IMR-90 (cell line): ENCODE measurements around the gene C3orf70.

Experiments used
- BHLHE40 ChIP-seq: fragments of 150-350 bp; IDR thresholded peaks from 2 replicates; pipeline ENCODE4 v1.6.1; 2016; ENCODE audit warnings: mild to moderate bottlenecking, low read depth, low read length
- FOS ChIP-seq: fragments of 150-350 bp; IDR thresholded peaks from 2 replicates; pipeline ENCODE4 v1.6.1; 2016; ENCODE audit warnings: low read depth, low read length
- MAZ ChIP-seq: IDR thresholded peaks from 2 replicates; pipeline ENCODE4 v1.6.1; 2012; ENCODE audit warnings: low read depth, mild to moderate bottlenecking, low read length, improper control_type of control experiment, moderate library complexity, borderline replicate concordance
- MXI1 ChIP-seq: IDR thresholded peaks from 2 replicates; pipeline ENCODE4 v1.6.1; 2012; ENCODE audit warnings: low read depth, mild to moderate bottlenecking, low read length, moderate library complexity, borderline replicate concordance
- POLR2A ChIP-seq: IDR thresholded peaks from 2 replicates; pipeline ENCODE4 v1.6.1; 2012; ENCODE audit warnings: mild to moderate bottlenecking, low read depth, low read length
- RAD21 ChIP-seq: IDR thresholded peaks from 2 replicates; pipeline ENCODE4 v1.6.1; 2012; ENCODE audit warnings: low read length, improper control_type of control experiment
- TF ChIP-seq, protein P1 (sequence below): conservative IDR thresholded peaks from 2 replicates; pipeline ENCODE4 v1.5.1; 2012; ENCODE audit warnings: mild to moderate bottlenecking, low read depth, low read length, improper control_type of control experiment

DNA sequence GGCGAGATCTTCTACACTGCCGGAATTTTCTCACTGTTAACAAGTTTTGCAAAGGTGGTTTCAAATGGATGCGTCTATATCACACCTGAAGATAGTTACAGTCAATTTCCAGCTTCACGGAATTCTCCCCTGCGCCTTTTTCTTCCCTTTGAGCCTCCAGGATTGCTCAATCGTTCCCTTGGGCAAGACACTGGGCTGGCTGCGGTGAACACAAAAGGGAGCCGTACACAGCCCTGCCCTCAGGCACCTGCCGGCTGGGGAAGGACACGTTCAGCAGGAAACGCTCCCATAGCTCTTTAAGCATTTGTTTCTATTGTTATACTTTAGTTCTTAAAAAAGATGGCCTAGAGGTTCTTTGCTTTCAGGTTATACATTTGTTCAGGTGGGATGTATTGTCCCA is 85.7 kb downstream of the C3orf70 start:
- no peak for TF ChIP-seq POLR2A
- TF ChIP-seq, protein P1, sequence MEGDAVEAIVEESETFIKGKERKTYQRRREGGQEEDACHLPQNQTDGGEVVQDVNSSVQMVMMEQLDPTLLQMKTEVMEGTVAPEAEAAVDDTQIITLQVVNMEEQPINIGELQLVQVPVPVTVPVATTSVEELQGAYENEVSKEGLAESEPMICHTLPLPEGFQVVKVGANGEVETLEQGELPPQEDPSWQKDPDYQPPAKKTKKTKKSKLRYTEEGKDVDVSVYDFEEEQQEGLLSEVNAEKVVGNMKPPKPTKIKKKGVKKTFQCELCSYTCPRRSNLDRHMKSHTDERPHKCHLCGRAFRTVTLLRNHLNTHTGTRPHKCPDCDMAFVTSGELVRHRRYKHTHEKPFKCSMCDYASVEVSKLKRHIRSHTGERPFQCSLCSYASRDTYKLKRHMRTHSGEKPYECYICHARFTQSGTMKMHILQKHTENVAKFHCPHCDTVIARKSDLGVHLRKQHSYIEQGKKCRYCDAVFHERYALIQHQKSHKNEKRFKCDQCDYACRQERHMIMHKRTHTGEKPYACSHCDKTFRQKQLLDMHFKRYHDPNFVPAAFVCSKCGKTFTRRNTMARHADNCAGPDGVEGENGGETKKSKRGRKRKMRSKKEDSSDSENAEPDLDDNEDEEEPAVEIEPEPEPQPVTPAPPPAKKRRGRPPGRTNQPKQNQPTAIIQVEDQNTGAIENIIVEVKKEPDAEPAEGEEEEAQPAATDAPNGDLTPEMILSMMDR: no peak
- no peak for TF ChIP-seq RAD21
- TF ChIP-seq MXI1: no peak
- TF ChIP-seq BHLHE40: no peak
- no peak for TF ChIP-seq FOS
- no peak for TF ChIP-seq MAZ
